ENCODE measurements around the gene LSM14B. TPM values are rescaled to one million over a fixed set of nuclear protein-coding genes. Genes with fewer than 3 reads are reported as not detected.

LSM14B gene
- total RNA-seq, result 10 to 100 TPM; 46.3 to 46.4 TPM

DNA sequence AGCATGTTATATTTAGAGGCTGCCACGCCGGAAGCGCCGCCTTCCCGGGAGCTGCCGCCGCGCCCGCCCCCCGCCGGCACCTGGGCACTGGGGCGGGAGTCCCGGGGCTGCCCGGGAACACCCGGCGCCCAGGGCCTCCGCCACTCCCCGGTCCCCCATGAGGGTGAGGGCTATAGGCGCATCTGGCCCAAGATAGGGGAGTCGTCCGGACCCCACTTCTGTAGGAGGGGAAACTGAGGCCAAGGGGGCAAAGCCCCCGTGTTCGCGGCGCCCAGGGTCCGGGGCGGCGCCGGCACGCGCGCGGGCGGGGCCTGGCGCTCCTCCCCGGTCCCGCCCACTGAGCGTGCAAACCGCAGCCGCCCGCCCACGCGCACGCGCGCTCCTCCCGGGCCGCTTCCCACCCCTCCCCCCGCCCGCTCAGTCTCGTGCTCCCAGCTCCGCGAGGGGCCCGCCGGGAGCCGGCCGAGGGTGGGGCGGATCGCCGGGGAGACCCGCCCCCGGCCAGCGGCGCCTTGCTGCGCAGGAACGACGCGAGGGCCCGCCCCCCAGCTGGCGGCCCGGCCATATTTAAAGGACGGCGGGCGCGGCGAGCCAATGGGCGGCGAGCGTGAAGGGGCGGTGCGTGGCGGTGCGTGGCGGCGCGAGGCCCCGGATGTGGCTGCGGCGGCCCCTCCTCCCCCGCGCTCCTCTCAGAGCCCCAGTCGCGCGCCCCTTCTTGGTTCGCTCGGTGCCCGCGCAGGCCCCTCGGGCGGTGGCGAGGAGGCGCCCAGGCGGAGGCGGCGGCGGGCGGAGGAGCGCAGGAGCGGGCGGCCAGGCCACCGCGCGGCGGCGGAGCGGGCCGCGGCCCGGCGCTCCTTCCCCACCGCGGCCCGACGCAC is at the start of gene LSM14B:
Gene LSM14B, plus strand, starts transcription at position 700 of the 878 bp plus-strand sequence. CDS start 192 bp downstream, outside the sequence.

DNA sequence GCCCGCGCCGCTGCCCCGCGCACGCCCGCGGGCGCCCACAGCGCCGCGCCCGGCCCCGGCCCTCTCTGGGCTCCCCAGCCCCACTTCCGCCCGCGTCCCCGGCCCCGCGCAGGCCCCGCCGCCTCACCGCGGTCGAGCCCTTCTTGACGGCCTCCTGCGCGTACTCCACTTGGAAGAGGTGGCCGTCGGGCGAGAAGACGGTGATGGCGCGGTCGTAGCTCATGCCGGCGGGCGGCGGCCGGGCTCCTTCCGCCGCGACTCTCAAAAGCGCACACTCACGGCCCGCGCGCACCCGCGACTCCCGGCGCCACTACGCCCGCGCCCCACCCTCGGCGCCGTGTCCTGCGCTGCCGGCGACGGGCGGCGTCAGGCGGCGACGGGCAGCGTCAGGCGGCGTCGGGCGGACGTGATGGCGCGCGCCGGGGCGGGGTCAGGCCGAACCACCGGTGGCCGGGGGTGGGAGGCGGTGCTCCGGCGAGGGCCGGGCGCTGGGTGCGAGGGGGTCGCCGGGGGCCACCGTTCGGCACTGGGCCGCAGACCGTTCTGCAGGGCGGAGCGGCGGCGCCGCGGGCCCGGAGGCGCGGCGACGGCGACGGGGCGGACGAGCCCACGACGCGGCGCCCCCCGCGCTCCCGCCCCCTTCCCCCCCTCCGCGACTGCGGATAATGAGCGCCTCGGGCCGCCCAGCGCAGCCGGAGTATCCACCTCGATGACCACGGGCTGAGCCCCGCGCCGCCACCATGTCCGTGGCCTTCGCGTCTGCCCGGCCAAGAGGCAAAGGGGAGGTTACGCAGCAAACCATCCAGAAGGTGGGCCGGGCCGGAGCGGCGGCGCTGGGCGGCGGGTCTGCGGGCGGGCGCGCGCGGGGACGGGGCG is 21.0 kb downstream of the LSM14B start, which contains the start of the genes PSMA7 and SS18L1:
Gene PSMA7, minus strand, starts transcription at position 314 of the 876 bp plus-strand sequence. Its CDS starts 91 bp downstream, at position 223.
Gene SS18L1, plus strand, starts transcription at position 689 of the 876 bp plus-strand sequence. Its CDS starts 52 bp downstream, at position 741.

DNA sequence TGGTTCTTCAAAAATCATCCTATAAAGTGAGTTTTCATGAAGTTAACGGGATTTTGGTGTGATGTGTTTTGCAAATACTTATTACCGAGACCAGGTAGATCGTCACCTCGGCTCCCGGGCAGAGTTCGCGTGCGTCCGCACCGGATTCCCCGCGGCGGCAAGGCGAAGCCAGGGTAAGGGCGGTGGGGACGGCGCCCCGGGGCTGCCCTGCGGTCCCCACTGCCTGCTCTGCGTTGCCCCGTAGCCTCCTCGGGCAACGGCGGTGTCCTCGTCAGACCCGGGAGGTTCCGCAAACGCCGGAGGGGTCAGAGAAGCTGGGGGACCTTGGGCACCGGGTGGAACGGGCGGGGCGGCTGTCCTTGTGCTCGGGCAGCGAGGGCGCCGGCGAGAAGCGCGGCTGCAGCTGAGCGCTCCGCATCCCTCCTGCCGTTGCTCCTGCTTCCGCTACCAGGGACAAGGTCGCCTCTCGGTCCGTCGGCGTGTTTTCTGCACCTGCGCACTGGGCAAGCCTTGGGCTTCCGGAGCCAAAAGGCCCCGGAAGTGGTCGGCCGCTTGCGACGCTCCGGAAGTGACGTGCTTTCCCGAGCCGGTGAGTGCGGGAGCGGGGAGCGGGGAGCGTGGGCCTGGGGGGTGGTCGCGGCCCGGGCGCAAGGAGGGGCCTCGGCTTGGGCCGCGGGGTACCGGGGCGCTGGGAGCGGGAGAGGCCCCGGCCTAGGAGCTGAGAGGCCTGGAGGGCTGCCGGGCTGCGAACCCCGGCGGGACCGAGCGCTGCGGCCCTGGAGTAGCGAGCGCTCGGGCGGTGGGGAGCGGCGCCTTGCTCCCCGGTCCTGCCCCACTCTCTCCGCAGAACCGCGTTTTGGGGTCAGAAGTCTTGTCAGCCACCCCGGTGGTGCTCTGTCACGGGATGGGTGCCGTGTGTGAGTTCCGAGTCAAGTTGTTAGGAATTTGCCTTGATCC is 60.5 kb downstream of the LSM14B start, which contains the start of gene MTG2:
Gene MTG2, plus strand, starts transcription at position 560 of the 957 bp plus-strand sequence. CDS start 10,393 bp downstream, outside the sequence.

Other genes starting within 250 kb of the LSM14B start
- 10 to 100 TPM; 24.1 to 25.7 TPM for gene TAF4, start 56.6 kb upstream of the LSM14B start, total RNA-seq
- gene PSMA7, start 20.9 kb downstream of the LSM14B start, total RNA-seq, result 100 to 1,000 TPM; 235 to 248 TPM
- gene SS18L1, start 21.3 kb downstream of the LSM14B start, total RNA-seq, result 10 to 100 TPM; 16.9 to 18.0 TPM
- 10 to 100 TPM; 25.1 to 27.7 TPM for gene MTG2, start 60.6 kb downstream of the LSM14B start, total RNA-seq
- not detected for gene HRH3, start 97.8 kb downstream of the LSM14B start, total RNA-seq
- gene OSBPL2, start 116.0 kb downstream of the LSM14B start, total RNA-seq, result 10 to 100 TPM; 34.5 to 37.3 TPM
- 10 to 100 TPM; 68.2 to 69.4 TPM for gene ADRM1, start 180.5 kb downstream of the LSM14B start, total RNA-seq
- gene LAMA5, start 244.8 kb downstream of the LSM14B start, total RNA-seq, result 1 to 10 TPM in 1 of 2 experiments, under 1 TPM in 1; 0.94 to 1.2 TPM

Data from activated naive CD4-positive, alpha-beta T cell treated with anti-CD3 and anti-CD28 coated beads, Interleukin-2, amount 10 ng/mL, durations not matched to agents 5 hours and 36 hours (primary cell).